ENCODE results near the gene AUH. TPM values are rescaled to one million over a fixed set of nuclear protein-coding genes. Genes with fewer than 3 reads are reported as not detected.
"Not testable (repeated sequence)": the region's sequence is repeated elsewhere in the genome, so short reads cannot be mapped to it uniquely, and the experiment has no call there.

Gene AUH
- total RNA-seq, 2 donors from 2014 or later = 22.1 to 22.7 TPM

DNA sequence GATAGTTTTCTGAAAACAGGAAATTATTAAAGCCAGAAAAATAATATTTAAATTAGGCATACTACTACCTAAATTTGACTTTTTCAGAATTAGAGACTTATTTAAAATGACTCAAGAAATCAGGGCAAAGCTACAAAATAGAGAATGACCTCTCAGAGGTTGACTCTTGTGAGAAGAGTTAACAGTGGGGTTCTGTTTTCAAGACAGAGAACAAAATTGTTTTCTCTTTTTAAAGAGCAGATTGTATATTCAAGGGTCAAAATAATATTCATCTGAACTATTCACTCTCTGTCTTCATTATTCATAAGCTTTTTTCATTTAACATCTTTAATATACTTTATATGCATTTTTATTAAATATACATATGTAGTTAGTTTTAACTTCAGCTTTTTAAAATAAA is 21.9 kb upstream of the AUH start:
- ATAC-seq (no peak), DNase-seq (no peak)

DNA sequence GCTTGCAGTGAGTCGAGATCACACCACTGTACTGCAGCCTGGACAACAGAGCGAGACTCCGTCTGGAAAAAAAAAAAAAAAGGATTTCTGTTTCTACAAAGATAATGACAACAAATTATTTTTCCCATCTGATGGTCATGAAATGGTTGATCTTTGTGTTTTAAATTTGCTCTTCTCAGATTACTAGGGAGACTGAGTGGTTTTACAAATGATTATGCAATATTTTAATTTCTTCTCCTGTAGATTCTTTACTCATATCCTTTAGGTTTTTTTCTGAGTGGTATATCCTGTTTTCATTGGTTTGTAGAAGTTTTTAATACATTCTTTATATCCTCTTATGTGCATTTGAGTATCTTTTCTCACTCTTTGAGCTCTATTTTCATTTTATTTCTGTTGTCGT is 20.6 kb upstream of the AUH start:
- ATAC-seq (no peak), DNase-seq (no peak)
- intact Hi-C loops (cut with DNase I) = no loop called here

More for the DNA sequence above, 21.9 kb upstream of the AUH start:
- intact Hi-C loops (cut with DNase I) = no loop called here

DNA sequence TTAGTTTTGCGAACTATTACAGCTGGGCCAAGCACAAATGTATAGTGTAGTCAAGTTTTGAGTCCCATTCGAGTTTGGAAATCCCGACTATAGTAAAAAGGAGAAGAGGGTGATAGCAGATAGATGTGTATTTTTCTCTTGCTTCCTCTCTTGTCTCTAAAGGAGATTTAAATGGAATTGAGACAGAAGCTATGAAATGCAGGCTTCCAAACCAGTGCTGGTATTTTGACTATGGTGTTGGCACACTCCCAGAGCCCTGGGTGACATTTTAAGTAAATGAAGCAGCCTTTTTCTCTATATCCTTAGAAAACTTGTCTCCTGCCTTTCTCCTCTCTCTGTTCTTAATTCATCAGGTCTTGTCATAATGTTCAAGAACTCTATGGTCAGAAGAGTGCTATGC is 17.7 kb upstream of the AUH start:
- DNase-seq (no peak), ATAC-seq (no peak)
- intact Hi-C loops (cut with DNase I) = no loop called here

DNA sequence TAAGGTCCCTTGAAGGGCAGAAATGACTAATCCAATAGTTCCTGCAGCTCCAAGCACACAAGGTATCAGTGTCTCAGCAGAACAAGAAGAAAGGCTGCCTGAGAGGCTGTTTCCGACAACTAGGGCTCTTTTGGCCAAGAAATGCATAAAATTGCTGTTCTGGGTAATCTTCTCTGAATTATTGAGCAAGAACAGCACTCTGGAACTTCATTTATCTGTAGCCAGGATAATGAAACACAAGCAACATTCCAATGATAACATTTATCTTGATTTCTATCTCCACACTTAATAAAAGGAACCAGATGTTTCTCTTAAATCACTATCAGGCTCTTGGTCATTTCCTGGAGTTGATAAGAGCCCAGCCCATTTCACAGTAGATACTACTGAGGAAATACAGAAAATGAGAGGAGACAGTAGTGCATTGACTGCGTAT is 17.0 kb upstream of the AUH start:
- intact Hi-C loops (cut with DNase I) = no loop called here
- DNase-seq = no peak
- ATAC-seq = no peak

DNA sequence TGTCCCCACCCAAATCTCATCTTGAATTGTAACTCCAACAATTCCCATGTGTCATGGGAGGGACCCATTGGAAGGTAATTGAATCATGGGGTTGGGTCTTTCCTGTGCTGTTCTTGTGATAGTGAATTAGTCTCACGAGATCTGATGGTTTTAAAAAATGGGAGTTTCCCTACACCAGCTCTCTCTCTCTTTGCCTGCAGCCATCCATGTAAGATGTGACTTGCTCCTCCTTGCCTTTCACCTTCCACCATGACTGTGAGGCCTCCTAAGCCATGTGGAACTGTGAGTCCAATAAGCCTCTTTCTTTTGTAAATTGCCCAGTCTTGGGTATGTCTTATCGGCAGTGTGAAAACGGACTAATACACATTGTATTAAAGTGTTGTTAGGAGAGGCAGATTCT is 16.3 kb upstream of the AUH start:
- intact Hi-C loops (cut with DNase I); ATAC-seq; DNase-seq: not testable (repeated sequence)

DNA sequence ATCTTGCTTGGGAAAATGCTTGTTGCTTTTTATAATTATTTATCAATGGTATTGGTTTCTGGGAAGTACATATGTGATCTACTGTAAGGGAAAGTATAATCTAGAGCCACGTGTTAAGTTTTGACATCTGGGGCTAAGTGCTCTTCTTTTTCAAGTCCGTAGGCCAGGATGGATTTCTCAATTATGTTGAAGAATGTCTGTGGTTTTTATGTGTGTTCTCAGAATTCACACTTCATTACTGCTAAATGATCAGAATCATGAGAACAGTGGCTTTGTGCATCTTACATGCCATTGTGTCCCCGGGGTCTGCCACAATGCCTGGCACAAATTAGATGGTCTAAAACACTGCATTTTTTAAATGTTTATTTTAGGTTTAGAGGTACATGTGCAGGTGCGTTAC is 14.5 kb upstream of the AUH start:
- ATAC-seq (no peak), DNase-seq (no peak)
- intact Hi-C loops (cut with DNase I) = no loop called here

DNA sequence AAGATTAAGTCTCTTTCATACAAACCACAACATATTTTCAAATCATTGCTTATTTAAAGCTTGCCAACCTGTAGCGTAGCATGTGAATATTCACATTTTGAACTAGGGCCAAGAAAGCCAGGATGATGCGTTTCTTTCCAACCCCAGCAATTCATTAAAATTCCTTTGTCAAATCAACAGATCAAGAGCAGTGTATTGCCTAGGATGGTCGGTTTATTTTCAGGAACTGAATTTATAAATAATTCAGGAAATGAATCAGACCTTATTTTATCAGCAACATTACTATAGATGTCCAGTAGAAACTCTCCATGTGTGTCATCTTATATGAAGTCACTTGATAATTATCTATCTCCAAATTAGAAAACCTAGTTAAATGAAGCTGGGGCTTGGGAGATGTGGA is 13.2 kb upstream of the AUH start:
- intact Hi-C loops (cut with DNase I) = no loop called here
- DNase-seq = no peak
- ATAC-seq = no peak

DNA sequence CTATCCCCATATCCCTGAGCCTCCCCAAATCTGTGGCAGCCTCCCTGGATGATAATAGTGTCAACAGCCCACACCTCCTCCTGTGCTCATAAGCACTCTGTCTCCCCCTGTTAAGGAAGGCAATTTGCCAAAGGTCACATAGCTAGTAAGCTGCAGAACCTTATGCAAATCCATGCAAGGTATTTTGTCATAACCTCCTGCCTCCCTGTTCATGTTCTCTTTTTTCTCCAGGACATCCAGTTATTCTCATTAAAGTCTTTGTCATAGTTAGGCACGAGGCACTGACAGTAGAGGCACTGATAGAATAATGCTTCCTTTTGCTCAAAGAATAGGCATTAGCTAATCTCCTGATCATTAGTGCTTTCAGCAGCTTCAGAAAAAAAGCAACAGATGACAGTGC is 10.2 kb upstream of the AUH start:
- intact Hi-C loops (cut with DNase I) = no loop called here
- DNase-seq = no peak
- ATAC-seq = no peak

DNA sequence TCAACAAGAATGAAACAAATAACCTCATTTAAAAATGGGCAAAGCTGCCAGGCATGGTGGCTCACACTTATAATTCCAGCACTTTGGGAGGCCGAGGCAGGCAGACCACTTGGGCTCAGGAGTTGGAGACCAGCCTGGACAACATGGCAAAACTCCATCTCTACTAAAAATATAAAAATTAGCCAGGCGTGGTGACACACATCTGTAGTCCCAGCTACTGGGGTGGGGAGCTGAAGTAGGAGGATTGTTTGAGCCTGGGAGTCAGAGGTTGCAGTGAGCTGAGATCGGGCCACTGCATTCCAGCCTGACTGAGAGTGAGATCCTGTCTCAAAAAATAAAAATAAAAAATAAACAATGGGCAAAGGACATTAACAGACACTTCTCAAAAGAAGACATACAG is 8.3 kb upstream of the AUH start:
- DNase-seq; intact Hi-C loops (cut with DNase I); ATAC-seq: not testable (repeated sequence)

DNA sequence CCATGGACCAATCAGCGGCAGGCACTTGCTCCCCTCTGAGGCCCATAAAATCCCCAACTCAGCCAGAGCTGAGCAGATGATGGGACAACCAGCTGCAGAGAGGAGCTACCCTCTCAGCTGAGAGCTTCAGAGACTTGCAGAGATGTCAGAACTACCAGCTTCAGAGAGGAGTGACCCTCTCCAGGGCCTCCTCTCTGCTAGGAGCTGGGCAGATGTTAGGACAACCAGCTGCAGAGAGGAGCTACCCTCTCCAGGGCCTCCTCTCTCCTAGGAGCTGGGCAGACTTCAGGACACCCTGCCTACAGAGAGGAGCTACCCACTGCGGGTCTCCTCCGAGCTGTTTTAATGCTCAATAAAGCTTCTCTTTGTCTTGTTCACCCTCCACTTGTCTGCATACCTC is 3.0 kb upstream of the AUH start:
- no peak for ATAC-seq
- no peak for DNase-seq
- intact Hi-C loops (cut with DNase I) = loop anchor here (5.0 to 10.0 kb wide), 3 partner anchors 38 to 1060 kb away; partner anchors contain the start of gene NFIL3 (in 1 of the 2)

DNA sequence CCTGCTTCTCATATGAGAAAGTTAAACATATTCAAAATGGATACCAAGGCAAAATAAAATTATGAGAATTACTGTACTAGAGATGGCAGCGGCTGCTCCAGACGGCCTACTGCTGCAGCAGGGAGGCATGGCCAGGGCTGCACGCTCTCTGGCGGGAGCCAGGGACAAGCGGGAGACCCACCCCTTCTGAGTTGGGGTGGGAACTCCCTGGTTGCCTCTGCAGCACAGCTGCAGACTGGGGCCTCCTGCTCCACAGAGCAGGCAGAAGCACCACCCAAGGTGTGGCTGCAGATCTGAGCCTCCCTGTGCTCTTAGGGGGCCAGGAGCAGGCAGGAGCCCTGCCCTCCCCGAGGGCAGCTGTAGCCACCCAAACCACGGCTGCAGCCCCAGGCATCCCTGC is 2.3 kb upstream of the AUH start:
- intact Hi-C loops (cut with DNase I) = loop anchor here (5.0 to 10.0 kb wide), 2 partner anchors 58 to 1059 kb away; partner anchors contain the start of gene NFIL3 (in 1 of the 2)
- DNase-seq = no peak
- ATAC-seq = no peak

DNA sequence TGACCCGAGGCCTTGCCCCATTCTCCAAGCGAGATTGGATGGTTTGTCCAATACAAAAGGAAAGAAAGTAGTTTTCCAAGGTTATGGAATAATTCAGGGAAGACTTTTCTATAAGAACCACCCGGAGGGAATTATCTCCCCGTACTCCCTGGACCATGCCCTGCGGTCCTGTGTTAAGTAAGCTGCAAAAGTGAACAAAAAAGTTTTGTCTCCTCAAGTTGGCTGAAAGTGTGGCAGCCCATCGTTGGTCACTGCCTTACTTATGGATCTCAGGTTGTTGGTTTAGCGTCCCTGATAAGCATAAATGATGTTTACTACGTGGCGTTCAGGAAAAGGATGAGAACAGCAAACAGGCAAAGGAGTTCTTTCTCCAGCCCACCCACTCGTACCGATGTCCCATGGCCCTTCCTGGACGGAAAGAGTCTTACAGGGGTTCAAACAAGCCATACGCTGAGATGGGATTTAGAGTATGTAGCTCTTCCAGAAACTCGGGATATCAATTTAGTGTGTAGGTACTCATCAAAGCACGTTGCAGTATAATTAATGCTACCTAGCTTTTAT is 413 bp upstream of the AUH start:
- ATAC-seq (no peak), DNase-seq (no peak)
- intact Hi-C loops (cut with DNase I) = loop anchor here (5.0 to 10.0 kb wide), 2 partner anchors 60 to 1057 kb away; partner anchors contain the start of gene NFIL3 (in 1 of the 2)

DNA sequence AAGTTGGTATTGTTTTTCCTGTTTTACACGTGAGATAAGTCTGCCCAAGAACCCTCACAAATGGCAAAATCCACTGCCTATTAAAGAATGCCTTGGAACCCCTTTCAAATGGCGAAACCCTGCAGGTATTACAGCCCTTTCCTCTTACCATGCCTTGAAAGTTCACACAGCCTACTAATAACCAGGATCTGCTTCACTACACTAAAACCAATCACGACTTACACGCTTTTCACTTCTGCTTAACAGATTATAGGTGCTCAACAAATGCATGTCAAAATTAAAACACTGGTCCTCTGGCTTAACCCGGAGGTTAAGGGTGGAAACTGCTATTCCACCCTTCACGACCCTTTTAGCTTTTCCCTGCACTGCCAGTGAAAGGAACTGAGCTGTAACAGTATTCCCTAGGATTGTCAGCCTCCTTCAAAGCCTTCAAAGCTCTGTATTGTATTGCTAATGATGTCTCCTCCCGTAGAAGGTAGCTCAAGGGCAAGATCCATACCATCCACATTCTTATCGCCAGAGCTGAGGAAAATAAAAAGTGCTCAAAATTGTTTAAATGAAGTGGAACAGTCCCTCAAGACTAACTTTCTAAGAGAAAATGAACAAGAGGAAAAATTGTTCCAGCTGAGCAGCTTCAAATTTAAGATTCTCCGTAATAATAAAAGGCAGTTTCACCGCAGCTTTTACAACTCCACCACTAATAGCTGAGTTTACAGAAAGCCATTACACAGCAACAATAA is 997 bp downstream of the AUH start:
- intact Hi-C loops (cut with DNase I) = loop anchor here (5.0 to 10.0 kb wide), 2 partner anchors 62 to 1056 kb away; partner anchors contain the start of gene NFIL3 (in 1 of the 2)

DNA sequence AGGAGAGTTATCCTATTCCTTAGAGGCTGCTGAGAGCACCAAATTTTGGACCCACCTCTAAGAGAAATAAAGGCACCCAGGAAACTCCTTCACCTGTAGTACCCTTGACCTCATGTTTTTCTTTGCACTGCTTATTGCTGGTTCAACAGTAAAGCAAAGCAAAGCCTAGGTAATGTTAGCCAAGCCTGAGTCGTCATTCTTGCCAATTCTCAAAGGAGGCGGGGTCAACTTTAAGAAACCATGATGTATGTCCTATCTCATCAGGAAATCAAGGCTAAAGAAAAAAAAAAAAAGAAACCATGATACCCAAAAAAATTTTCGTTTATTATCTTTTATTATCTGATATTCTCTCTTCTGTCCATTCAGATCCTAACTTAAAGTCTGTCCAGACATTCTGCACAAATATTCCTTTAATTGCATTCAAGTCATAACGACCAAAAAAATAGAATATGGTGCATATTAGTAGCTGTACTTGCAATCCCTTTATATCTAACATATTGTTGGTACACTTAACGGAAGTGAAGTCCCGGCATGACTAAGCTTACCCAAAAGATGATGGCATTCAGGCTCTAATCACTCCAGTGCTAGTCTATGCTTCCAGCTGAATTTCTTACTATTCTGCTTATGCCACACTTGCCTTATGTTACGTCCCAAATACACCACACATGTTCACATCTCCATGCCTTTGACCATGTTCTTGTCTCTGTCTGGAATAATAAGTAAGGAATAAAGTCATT is 1.8 kb downstream of the AUH start:
- ATAC-seq (no peak), DNase-seq (no peak)
- intact Hi-C loops (cut with DNase I) = loop anchor here (5.0 to 10.0 kb wide), 2 partner anchors 62 to 1055 kb away; partner anchors contain the start of gene NFIL3 (in 1 of the 2)

More for the DNA sequence above, 997 bp downstream of the AUH start:
- no peak for ATAC-seq
- no peak for DNase-seq

DNA sequence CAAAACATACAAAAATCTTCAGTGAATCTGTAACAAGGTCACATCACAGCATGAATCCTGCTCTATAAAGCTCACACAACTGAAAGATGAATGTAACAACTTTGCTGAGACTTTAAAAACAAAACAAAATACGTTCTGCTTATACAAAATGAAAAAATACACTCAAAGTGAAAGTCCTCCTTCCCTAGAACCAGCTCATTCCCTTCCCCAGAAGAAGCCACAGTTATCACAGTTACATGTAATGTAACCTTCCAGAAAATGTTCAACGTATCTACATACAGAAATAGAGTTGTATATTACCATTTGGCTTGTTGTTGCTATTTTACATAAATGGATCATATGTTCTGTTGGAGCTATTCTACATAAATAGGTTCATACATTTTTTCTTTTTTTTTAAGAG is 2.6 kb downstream of the AUH start:
- DNase-seq (no peak), ATAC-seq (no peak)
- intact Hi-C loops (cut with DNase I) = no loop called here

DNA sequence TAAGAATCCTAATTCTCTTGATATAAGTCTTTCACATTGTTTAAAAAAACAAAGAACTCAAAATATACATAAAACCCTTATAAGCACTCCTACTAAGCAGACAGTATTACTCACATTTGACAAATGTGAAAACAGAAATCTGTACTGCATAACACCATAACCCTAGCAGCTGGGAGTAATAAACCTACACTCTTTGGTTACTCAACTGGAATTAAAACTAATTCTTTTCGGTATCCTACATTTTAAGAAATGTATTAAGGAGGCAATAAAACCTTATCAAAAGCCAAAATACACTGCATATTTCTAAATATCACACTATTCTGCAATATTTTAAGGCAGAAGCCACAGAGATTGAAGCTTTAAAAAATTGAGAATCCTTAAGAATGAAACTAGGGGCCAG is 6.8 kb downstream of the AUH start:
- DNase-seq = no peak
- intact Hi-C loops (cut with DNase I) = no loop called here
- no peak for ATAC-seq

DNA sequence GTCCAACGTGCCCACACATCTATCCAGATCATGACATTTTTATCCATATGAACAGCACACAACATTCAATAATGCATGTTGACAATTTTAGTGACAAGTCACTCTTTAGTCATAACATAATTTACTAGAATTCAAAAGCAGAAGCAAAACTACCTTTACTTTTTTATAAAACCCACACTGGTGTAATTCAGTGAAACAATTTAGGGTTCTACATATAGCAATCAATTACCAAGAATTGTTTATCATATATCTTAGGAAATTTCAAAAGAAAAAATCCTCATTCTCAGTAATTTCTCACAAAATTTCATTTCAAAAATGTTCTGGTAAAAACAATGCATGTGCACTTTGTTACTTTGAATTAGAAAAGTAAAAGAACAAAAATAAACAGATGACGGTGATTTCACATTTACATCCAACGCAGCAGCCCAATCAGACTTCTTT is 12.6 kb downstream of the AUH start:
- DNase-seq (no peak), ATAC-seq (no peak)
- intact Hi-C loops (cut with DNase I) = no loop called here

DNA sequence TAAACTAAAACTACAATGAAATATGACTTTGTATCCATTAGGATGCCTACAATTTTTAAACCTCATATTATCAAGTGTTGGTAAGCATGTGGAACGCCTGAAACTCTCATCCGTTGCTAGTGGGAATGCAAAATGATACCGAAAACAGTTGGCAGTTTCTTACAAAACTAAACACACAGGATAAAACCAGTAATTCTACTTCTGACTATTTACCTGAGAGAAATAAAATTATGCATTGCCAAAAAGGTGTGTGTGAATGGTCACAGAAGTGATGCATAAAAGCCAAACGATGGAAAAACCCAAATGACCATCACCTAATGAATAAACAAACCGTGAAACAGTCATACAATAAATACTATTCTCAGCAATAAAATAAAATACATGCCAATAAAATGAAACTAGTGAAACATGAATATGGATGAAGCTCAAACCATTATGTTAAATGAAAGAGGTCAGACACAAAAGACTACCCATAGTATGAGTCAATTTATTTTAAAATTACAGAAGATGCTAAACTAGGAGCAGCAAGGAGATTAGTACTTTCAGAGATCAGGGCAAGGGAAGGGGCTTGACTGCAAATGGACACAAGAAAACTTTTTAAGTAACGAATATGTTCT is 13.4 kb downstream of the AUH start:
- ATAC-seq (no peak), DNase-seq (no peak)
- intact Hi-C loops (cut with DNase I) = no loop called here

DNA sequence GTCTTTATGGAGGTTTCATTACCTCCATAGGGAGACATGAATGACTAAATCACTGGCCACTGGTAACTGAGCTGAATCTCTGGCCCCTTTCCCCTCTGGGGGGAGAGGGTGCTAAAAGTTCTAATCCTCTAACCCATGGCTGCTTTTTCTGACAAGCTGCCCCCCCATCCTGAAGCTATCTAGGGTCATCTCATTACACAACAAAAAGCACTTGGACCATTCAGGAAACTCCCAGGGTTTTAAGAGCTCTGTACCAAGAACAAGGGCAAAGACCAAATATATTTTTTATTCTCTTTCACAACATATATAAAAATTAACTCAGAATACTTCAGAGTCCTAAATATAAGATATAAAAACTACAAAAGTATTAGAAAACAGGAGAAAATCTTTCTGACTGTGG is 14.3 kb downstream of the AUH start:
- DNase-seq = no peak
- intact Hi-C loops (cut with DNase I) = no loop called here
- ATAC-seq = no peak

DNA sequence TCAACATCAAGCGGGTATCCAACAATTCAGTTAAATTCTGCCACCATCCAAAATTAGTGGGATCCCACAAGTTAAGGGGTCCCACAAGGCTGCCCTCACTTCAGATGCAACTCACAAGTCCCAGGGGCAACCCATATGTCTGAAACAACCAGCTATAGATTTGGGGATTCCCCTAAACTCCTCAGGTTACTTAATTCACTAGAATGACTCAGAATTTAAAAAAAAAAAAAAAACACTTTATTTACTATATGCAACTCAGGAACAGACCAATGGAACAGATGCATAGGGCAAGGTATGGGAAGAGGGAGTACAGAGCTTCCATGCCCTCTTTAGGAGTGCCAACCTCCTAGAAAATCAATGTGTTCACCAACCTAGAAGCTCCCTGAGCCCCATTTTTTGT is 15.1 kb downstream of the AUH start:
- no peak for DNase-seq
- no peak for ATAC-seq
- intact Hi-C loops (cut with DNase I) = no loop called here

Data from left cardiac atrium (tissue), 4 donors.